ENCODE results near the gene CLDN24. TPM values are rescaled to one million over a fixed set of nuclear protein-coding genes. Genes with fewer than 3 reads are reported as not detected.

Gene CLDN24
- total and polyA plus RNA-seq, 5 donors from 2014 or later: not detected

- H3K4me1 ChIP-seq (ENCODE audit: control insufficient read depth, insufficient read depth, low read length, poor library complexity, severe bottlenecking): no peaks in the 10 kb centered on the region
- Mint-ChIP-seq H3K4me3 (no peak overlapping the region), H3K4me1 (no peaks in the 10 kb centered on the region), H3K9me3 (peaks cover 0 to 1% (median 0%) of the 10 kb centered on the region in 7 donors), H3K27me3 (peaks cover 8% of the 10 kb centered on the region), H3K27ac (no peak overlapping the region), H3K36me3 (no peaks in the 10 kb centered on the region)
- H3K4me3 ChIP-seq (ENCODE audit: low read depth, low read length): no peak overlapping the region
- DNase-seq (no peak), ATAC-seq (ENCODE audit: low read depth in 2 of 2) (no peak)
- H3K27me3 ChIP-seq (ENCODE audit: control insufficient read depth, insufficient read depth, low read length): no peaks in the 10 kb centered on the region
- no peaks in the 10 kb centered on the region for H3K36me3 ChIP-seq (ENCODE audit: control insufficient read depth, insufficient read depth, low read length)
- no peak overlapping the region for H3K27ac ChIP-seq (ENCODE audit: insufficient read depth, low read length, poor library complexity, severe bottlenecking)
- no peaks in the 10 kb centered on the region for H3K9me3 ChIP-seq (ENCODE audit: control insufficient read depth in 2 of 2, low read length in 2 of 2)
These were observed 3.6 kb downstream of the CLDN24 start for GRCh38 chr4:183318656-183319055.

GRCh38 chr4:183314806-183315205 lies 7.4 kb downstream of the CLDN24 start:
- Mint-ChIP-seq H3K4me1 (no peaks in the 10 kb centered on the region), H3K27me3 (no peaks in the 10 kb centered on the region), H3K4me3 (no peak overlapping the region), H3K27ac (no peak overlapping the region), H3K9me3 (peaks cover 0 to 1% (median 0%) of the 10 kb centered on the region in 7 donors), H3K36me3 (no peaks in the 10 kb centered on the region)
- Histone ChIP-seq H3K9me3 (ENCODE audit: control insufficient read depth in 2 of 2, low read length in 2 of 2) (no peaks in the 10 kb centered on the region), H3K27ac (ENCODE audit: insufficient read depth, low read length, poor library complexity, severe bottlenecking) (no peak overlapping the region), H3K4me3 (ENCODE audit: low read depth, low read length) (no peak overlapping the region), H3K4me1 (ENCODE audit: control insufficient read depth, insufficient read depth, low read length, poor library complexity, severe bottlenecking) (no peaks in the 10 kb centered on the region), H3K27me3 (ENCODE audit: control insufficient read depth, insufficient read depth, low read length) (peaks cover 3% of the 10 kb centered on the region), H3K36me3 (ENCODE audit: control insufficient read depth, insufficient read depth, low read length) (no peaks in the 10 kb centered on the region)
- DNase-seq: no peak
- no peak for ATAC-seq (ENCODE audit: low read depth in 2 of 2)

GRCh38 chr4:183314336-183314735 lies 7.9 kb downstream of the CLDN24 start:
- no peak overlapping the region for H3K27ac ChIP-seq (ENCODE audit: insufficient read depth, low read length, poor library complexity, severe bottlenecking)
- H3K4me1 Mint-ChIP-seq: no peaks in the 10 kb centered on the region
- H3K27ac Mint-ChIP-seq: no peak overlapping the region

GRCh38 chr4:183312841-183313240 lies 9.4 kb downstream of the CLDN24 start:
- H3K9me3 ChIP-seq (ENCODE audit: control insufficient read depth in 2 of 2, low read length in 2 of 2): no peaks in the 10 kb centered on the region
- peaks cover 3% of the 10 kb centered on the region for H3K27me3 ChIP-seq (ENCODE audit: control insufficient read depth, insufficient read depth, low read length)
- no peaks in the 10 kb centered on the region for H3K36me3 ChIP-seq (ENCODE audit: control insufficient read depth, insufficient read depth, low read length)
- Mint-ChIP-seq H3K27me3 (no peaks in the 10 kb centered on the region), H3K9me3 (peaks cover 0 to 3% (median 0%) of the 10 kb centered on the region in 7 donors), H3K4me1 (no peaks in the 10 kb centered on the region), H3K36me3 (no peaks in the 10 kb centered on the region), H3K27ac (no peak overlapping the region), H3K4me3 (no peak overlapping the region)
- no peak for ATAC-seq (ENCODE audit: low read depth in 2 of 2)
- H3K4me3 ChIP-seq (ENCODE audit: low read depth, low read length): no peak overlapping the region
- no peaks in the 10 kb centered on the region for H3K4me1 ChIP-seq (ENCODE audit: control insufficient read depth, insufficient read depth, low read length, poor library complexity, severe bottlenecking)
- no peak for DNase-seq
- H3K27ac ChIP-seq (ENCODE audit: insufficient read depth, low read length, poor library complexity, severe bottlenecking): no peak overlapping the region

More at GRCh38 chr4:183314336-183314735, 7.9 kb downstream of the CLDN24 start:
- no peaks in the 10 kb centered on the region for H3K36me3 Mint-ChIP-seq
- DNase-seq: no peak
- H3K9me3 ChIP-seq (ENCODE audit: control insufficient read depth in 2 of 2, low read length in 2 of 2): no peaks in the 10 kb centered on the region
- H3K4me3 ChIP-seq (ENCODE audit: low read depth, low read length): no peak overlapping the region
- no peak overlapping the region for H3K4me3 Mint-ChIP-seq
- H3K4me1 ChIP-seq (ENCODE audit: control insufficient read depth, insufficient read depth, low read length, poor library complexity, severe bottlenecking): no peaks in the 10 kb centered on the region
- H3K36me3 ChIP-seq (ENCODE audit: control insufficient read depth, insufficient read depth, low read length): no peaks in the 10 kb centered on the region
- no peak for ATAC-seq (ENCODE audit: low read depth in 2 of 2)
- no peaks in the 10 kb centered on the region for H3K27me3 Mint-ChIP-seq
- peaks cover 3% of the 10 kb centered on the region for H3K27me3 ChIP-seq (ENCODE audit: control insufficient read depth, insufficient read depth, low read length)
- H3K9me3 Mint-ChIP-seq: peaks cover 0 to 1% (median 0%) of the 10 kb centered on the region in 7 donors

DNA sequence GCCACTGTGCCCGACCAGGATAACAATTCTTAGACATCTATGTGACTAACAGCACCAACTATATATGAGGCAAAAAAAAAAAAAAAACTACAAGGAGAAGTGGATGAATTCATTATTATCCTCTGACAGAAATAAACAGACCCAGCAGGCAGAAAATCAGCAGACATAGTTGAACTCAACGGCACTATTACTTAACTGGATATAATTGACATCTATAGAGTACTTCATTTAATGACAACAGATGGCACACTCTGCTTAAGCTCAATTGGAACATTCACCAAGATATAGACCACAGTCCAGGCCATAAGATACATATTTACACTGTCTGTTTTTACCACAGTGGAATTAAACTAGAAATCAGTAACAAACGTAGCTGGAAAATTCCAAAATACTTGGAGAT lies 15.4 kb downstream of the CLDN24 start:
- DNase-seq: no peak
- no peaks in the 10 kb centered on the region for H3K36me3 ChIP-seq (ENCODE audit: control insufficient read depth, insufficient read depth, low read length)
- no peak for ATAC-seq (ENCODE audit: low read depth in 2 of 2)
- no peaks in the 10 kb centered on the region for H3K36me3 Mint-ChIP-seq
- no peak overlapping the region for H3K27ac ChIP-seq (ENCODE audit: insufficient read depth, low read length, poor library complexity, severe bottlenecking)
- no peak overlapping the region for H3K4me3 ChIP-seq (ENCODE audit: low read depth, low read length)
- H3K9me3 Mint-ChIP-seq: peaks cover 0 to 3% (median 0%) of the 10 kb centered on the region in 7 donors
- no peaks in the 10 kb centered on the region for H3K4me1 ChIP-seq (ENCODE audit: control insufficient read depth, insufficient read depth, low read length, poor library complexity, severe bottlenecking)
- H3K9me3 ChIP-seq (ENCODE audit: control insufficient read depth in 2 of 2, low read length in 2 of 2): no peaks in the 10 kb centered on the region
- no peak overlapping the region for H3K4me3 Mint-ChIP-seq
- H3K4me1 Mint-ChIP-seq: no peaks in the 10 kb centered on the region
- peaks cover 3% of the 10 kb centered on the region for H3K27me3 ChIP-seq (ENCODE audit: control insufficient read depth, insufficient read depth, low read length)
- peak overlapping the region in 1 of 3 donors; percentile 7 for H3K27ac Mint-ChIP-seq
- peaks cover 12% of the 10 kb centered on the region for H3K27me3 Mint-ChIP-seq

DNA sequence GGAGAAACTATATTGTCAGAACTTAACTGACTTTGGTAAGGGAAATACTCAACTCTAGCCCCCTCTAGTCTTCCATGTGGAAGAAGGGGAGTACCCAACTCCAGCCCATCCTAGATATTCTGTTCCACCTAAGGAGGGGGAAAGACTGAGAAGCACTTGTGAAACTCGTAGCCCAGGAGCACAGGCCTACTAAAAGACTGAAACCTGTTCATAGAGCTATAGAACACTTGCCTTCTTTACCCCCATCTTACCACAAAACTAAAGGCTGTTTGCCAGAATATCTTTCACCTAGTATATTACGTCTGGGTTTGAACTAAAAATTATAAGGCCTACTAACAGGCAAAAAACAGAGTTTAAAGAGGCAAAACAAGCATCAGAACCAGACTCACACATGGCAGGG lies 17.7 kb downstream of the CLDN24 start:
- Histone ChIP-seq H3K27me3 (ENCODE audit: control insufficient read depth, insufficient read depth, low read length) (no peaks in the 10 kb centered on the region), H3K27ac (ENCODE audit: insufficient read depth, low read length, poor library complexity, severe bottlenecking) (no peak overlapping the region), H3K4me3 (ENCODE audit: low read depth, low read length) (no peak overlapping the region), H3K36me3 (ENCODE audit: control insufficient read depth, insufficient read depth, low read length) (no peaks in the 10 kb centered on the region), H3K9me3 (ENCODE audit: control insufficient read depth in 2 of 2, low read length in 2 of 2) (no peaks in the 10 kb centered on the region), H3K4me1 (ENCODE audit: control insufficient read depth, insufficient read depth, low read length, poor library complexity, severe bottlenecking) (no peaks in the 10 kb centered on the region)
- no peak for DNase-seq
- Mint-ChIP-seq H3K4me1 (no peaks in the 10 kb centered on the region), H3K4me3 (no peak overlapping the region), H3K9me3 (peaks cover 0 to 3% (median 0%) of the 10 kb centered on the region in 7 donors), H3K27me3 (peaks cover 19% of the 10 kb centered on the region), H3K27ac (no peak overlapping the region), H3K36me3 (no peaks in the 10 kb centered on the region)
- no peak for ATAC-seq (ENCODE audit: low read depth in 2 of 2)

DNA sequence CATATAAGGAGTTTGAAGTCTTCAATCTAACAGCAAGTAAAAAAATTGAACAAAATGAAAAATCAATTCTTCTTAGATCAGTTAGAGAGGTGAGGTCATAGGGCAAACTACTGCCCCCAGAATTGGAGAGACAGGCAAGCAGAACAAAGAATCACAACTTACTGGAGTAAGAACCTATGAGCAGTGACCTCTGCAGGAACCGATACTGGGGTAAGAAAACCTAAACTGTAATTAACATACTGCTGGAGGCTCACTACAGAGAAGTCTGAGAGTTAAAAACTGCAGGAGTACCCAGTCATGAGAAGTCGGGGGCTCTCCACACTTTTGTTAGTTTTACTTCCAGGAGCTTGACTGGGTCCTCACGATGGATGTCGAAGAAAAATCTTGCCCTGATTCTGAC lies 18.2 kb downstream of the CLDN24 start:
- Mint-ChIP-seq H3K27me3 (peaks cover 19% of the 10 kb centered on the region), H3K4me1 (no peaks in the 10 kb centered on the region), H3K27ac (no peak overlapping the region), H3K9me3 (peaks cover 0 to 3% (median 0%) of the 10 kb centered on the region in 7 donors), H3K36me3 (no peaks in the 10 kb centered on the region), H3K4me3 (no peak overlapping the region)
- no peaks in the 10 kb centered on the region for H3K9me3 ChIP-seq (ENCODE audit: control insufficient read depth in 2 of 2, low read length in 2 of 2)
- no peak for ATAC-seq (ENCODE audit: low read depth in 2 of 2)
- DNase-seq: no peak
- H3K27ac ChIP-seq (ENCODE audit: insufficient read depth, low read length, poor library complexity, severe bottlenecking): no peak overlapping the region
- no peaks in the 10 kb centered on the region for H3K4me1 ChIP-seq (ENCODE audit: control insufficient read depth, insufficient read depth, low read length, poor library complexity, severe bottlenecking)
- H3K36me3 ChIP-seq (ENCODE audit: control insufficient read depth, insufficient read depth, low read length): no peaks in the 10 kb centered on the region
- H3K4me3 ChIP-seq (ENCODE audit: low read depth, low read length): no peak overlapping the region
- H3K27me3 ChIP-seq (ENCODE audit: control insufficient read depth, insufficient read depth, low read length): no peaks in the 10 kb centered on the region

GRCh38 chr4:183303301-183303700 lies 18.9 kb downstream of the CLDN24 start:
- H3K9me3 ChIP-seq (ENCODE audit: control insufficient read depth in 2 of 2, low read length in 2 of 2): no peaks in the 10 kb centered on the region
- H3K27me3 ChIP-seq (ENCODE audit: control insufficient read depth, insufficient read depth, low read length): no peaks in the 10 kb centered on the region
- H3K36me3 ChIP-seq (ENCODE audit: control insufficient read depth, insufficient read depth, low read length): no peaks in the 10 kb centered on the region
- no peaks in the 10 kb centered on the region for H3K4me1 ChIP-seq (ENCODE audit: control insufficient read depth, insufficient read depth, low read length, poor library complexity, severe bottlenecking)
- H3K4me3 ChIP-seq (ENCODE audit: low read depth, low read length): no peak overlapping the region
- peaks cover 19% of the 10 kb centered on the region for H3K27me3 Mint-ChIP-seq
- no peak for ATAC-seq (ENCODE audit: low read depth in 2 of 2)
- H3K27ac ChIP-seq (ENCODE audit: insufficient read depth, low read length, poor library complexity, severe bottlenecking): no peak overlapping the region
- no peak overlapping the region for H3K4me3 Mint-ChIP-seq
- peaks cover 0 to 3% (median 0%) of the 10 kb centered on the region in 7 donors for H3K9me3 Mint-ChIP-seq
- H3K4me1 Mint-ChIP-seq: no peaks in the 10 kb centered on the region
- no peak for DNase-seq
- no peaks in the 10 kb centered on the region for H3K36me3 Mint-ChIP-seq
- H3K27ac Mint-ChIP-seq: no peak overlapping the region

Measured in CD4-positive, CD25-positive, alpha-beta regulatory T cell (primary cell).